HL-60 (cell line): ENCODE data around the gene DUSP6.

Experiments used
- DNase-seq, 2 experiments: peaks; one replicate each; pipeline ENCODE4 v3.0.0-alpha.2; 2010 to 2020; ENCODE audit warnings: low read depth in 1 of 2, low spot score in 1 of 2
- H3K27ac ChIP-seq: fragments of 250-450 bp; sonication (Bioruptor Pico); replicated peaks from 2 replicates; pipeline ENCODE4 v1.5.1; 2020; ENCODE audit warnings: mild to moderate bottlenecking, moderate library complexity
- H3K27me3 ChIP-seq: fragments of 250-450 bp; sonication (Bioruptor Pico); 2 replicates; pipeline ENCODE4 v1.5.1; 2021; ENCODE audit warnings: mild to moderate bottlenecking, moderate library complexity; ENCODE audit not compliant: insufficient read depth, poor library complexity, severe bottlenecking
- H3K4me3 ChIP-seq: replicated peaks from 2 replicates; pipeline ENCODE4 v1.5.1; 2011; ENCODE audit warnings: mild to moderate bottlenecking, control low read depth, low read length; ENCODE audit not compliant: insufficient read depth
- GABPA ChIP-seq: IDR thresholded peaks from 2 replicates; pipeline ENCODE4 v1.6.1; 2012; ENCODE audit warnings: low read depth
- POLR2AphosphoS5 ChIP-seq: IDR thresholded peaks from 2 replicates; pipeline ENCODE4 v1.6.1; 2012; ENCODE audit warnings: low read depth
- SPI1 ChIP-seq: IDR thresholded peaks from 2 replicates; pipeline ENCODE4 v1.6.1; 2012; ENCODE audit warnings: low read depth, mild to moderate bottlenecking, borderline replicate concordance
- TF ChIP-seq, protein P1 (sequence below): IDR thresholded peaks from 2 replicates; pipeline ENCODE4 v1.6.1; 2012; ENCODE audit warnings: low read depth; ENCODE audit not compliant: insufficient replicate concordance
- TF ChIP-seq, protein P2 (sequence below): IDR thresholded peaks from one replicate; pipeline ENCODE4 v1.5.1; 2011; ENCODE audit warnings: low read length, control low read depth, inconsistent platforms; ENCODE audit not compliant: insufficient read depth

Gene DUSP6

DNA sequence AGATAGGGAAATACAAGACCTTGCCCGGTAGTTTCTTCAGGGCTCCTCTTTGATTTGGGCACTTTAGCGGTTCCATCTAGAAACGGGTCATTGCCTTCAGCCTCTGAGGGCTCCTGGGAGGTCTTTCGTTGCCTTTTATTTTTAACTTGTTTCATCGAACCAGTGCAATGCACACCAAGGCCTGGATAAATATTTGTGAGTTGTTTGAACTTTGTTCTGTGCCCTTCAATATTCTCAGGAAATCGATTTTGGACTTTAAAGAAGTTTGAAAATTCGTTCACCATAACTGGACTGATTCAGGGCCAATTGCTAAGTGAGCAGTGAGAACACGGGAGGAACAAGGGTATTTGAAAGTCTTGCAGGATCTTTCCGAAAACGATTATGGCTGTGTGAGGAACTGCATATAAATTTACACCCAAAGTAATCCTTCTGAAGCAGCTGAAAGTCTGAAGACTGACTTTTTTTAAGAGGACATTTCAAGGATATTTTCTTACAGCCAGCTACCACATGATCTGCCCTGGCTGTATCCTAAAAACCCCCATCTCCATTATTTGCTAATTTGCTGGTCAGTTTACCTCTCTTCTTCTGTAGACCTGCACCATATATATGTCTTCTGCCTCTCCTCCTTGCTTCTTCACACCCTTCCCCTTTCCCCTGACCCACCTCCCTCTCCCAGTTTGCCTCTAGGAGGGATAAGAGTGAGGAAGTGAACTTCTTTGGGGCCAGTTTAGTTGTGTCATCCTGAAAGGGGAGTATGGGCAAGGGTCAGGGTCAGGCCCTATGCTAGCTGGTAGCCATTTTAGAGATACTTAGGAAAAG lies 8.0 kb downstream of the DUSP6 start:
- peak overlapping the region; percentile 93 for H3K27ac ChIP-seq
- H3K27me3 ChIP-seq, result no peaks in the 10 kb centered on the region
- H3K4me3 ChIP-seq, result no peak overlapping the region
- no peak for DNase-seq
- TF ChIP-seq SPI1 (no peak), GABPA (no peak), POLR2AphosphoS5 (no peak)
- TF ChIP-seq, protein P1, sequence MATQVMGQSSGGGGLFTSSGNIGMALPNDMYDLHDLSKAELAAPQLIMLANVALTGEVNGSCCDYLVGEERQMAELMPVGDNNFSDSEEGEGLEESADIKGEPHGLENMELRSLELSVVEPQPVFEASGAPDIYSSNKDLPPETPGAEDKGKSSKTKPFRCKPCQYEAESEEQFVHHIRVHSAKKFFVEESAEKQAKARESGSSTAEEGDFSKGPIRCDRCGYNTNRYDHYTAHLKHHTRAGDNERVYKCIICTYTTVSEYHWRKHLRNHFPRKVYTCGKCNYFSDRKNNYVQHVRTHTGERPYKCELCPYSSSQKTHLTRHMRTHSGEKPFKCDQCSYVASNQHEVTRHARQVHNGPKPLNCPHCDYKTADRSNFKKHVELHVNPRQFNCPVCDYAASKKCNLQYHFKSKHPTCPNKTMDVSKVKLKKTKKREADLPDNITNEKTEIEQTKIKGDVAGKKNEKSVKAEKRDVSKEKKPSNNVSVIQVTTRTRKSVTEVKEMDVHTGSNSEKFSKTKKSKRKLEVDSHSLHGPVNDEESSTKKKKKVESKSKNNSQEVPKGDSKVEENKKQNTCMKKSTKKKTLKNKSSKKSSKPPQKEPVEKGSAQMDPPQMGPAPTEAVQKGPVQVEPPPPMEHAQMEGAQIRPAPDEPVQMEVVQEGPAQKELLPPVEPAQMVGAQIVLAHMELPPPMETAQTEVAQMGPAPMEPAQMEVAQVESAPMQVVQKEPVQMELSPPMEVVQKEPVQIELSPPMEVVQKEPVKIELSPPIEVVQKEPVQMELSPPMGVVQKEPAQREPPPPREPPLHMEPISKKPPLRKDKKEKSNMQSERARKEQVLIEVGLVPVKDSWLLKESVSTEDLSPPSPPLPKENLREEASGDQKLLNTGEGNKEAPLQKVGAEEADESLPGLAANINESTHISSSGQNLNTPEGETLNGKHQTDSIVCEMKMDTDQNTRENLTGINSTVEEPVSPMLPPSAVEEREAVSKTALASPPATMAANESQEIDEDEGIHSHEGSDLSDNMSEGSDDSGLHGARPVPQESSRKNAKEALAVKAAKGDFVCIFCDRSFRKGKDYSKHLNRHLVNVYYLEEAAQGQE, result no peak
- TF ChIP-seq, protein P2, sequence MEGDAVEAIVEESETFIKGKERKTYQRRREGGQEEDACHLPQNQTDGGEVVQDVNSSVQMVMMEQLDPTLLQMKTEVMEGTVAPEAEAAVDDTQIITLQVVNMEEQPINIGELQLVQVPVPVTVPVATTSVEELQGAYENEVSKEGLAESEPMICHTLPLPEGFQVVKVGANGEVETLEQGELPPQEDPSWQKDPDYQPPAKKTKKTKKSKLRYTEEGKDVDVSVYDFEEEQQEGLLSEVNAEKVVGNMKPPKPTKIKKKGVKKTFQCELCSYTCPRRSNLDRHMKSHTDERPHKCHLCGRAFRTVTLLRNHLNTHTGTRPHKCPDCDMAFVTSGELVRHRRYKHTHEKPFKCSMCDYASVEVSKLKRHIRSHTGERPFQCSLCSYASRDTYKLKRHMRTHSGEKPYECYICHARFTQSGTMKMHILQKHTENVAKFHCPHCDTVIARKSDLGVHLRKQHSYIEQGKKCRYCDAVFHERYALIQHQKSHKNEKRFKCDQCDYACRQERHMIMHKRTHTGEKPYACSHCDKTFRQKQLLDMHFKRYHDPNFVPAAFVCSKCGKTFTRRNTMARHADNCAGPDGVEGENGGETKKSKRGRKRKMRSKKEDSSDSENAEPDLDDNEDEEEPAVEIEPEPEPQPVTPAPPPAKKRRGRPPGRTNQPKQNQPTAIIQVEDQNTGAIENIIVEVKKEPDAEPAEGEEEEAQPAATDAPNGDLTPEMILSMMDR, result no peak

DNA sequence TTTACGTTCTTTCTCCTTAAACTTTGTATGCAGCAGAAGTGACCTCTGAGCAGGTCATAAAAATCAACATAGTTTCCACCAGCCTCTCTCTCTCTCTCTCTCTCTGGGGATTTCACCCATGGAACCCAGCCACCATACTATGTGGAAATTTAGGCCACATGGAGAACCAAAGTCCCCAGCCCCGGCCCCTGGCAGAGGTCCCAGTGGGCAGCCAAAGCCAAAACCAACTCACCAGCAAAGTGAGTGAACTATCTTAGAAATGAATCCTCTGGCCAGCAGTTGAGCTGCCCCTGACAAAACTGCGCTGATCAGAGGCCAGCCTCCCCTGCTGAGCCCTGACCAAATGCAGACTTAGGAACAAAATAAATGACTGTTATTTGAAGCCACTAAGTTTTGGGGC lies 9.2 kb downstream of the DUSP6 start:
- H3K4me3 ChIP-seq, result no peak overlapping the region
- H3K27me3 ChIP-seq, result no peaks in the 10 kb centered on the region
- TF ChIP-seq POLR2AphosphoS5 (no peak), GABPA (no peak), SPI1 (no peak)
- TF ChIP-seq, protein P1, result no peak
- TF ChIP-seq, protein P2, result no peak
- no peak overlapping the region for H3K27ac ChIP-seq
- DNase-seq, result no peak

DNA sequence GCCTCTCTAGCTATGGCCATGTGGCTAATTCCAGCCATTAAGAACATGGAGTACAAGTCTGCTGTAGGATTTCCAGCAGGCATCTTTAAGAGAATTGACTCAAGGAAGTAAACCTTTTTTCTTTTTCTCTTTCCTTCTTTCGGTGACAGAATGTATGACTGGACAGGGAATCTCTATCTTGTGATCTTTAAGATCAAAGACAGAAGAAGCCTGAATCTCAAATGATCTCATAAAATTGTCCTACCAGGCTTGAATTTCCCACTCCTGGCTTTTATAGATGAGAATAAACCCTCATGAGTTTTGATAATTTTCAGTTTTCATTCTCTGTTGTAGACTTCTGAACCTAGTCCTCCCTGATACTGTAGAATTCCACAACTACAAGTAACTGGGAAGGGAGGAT lies 11.4 kb downstream of the DUSP6 start:
- Histone ChIP-seq H3K27me3 (no peaks in the 10 kb centered on the region), H3K4me3 (no peak overlapping the region), H3K27ac (no peak overlapping the region)
- DNase-seq, result no peak
- no peak for TF ChIP-seq SPI1
- TF ChIP-seq, protein P2, result no peak
- TF ChIP-seq, protein P1, result no peak
- TF ChIP-seq GABPA, result no peak
- no peak for TF ChIP-seq POLR2AphosphoS5
